PC-9 (cell line): ENCODE measurements around the gene COMMD4. TPM values are rescaled to one million over a fixed set of nuclear protein-coding genes. Genes with fewer than 3 reads are reported as not detected.
"Not testable (repeated sequence)": the region's sequence is repeated elsewhere in the genome, so short reads cannot be mapped to it uniquely, and the experiment has no call there.

Experiments
- BruUV-seq: library from RNA; stranded (reverse); fragments of 400-500 nt; replicated peaks from 2 replicates; lab custom pipeline; 2021; lab: Mats Ljungman, UMichigan
- CTCF ChIA-PET: fragments of 300-600 bp; sonication (Branson Sonifier 250); formaldehyde crosslinking; loops from one replicate; lab custom pipeline; 2022; ENCODE audit warnings: antibody characterized with exemption; lab: Charles Lee
- POLR2A ChIA-PET: fragments of 300-600 bp; sonication (Branson Sonifier 250); formaldehyde crosslinking; loops from one replicate; lab custom pipeline; 2022; ENCODE audit warnings: antibody characterized with exemption; ENCODE audit not compliant: unreplicated experiment; lab: Charles Lee
- DNase-seq, 2 experiments: peaks; one replicate each; pipeline versions ENCODE4 v3.0.0 to v3.0.0-alpha.2; 2015 to 2022; ENCODE audit warnings: mixed read lengths in 1 of 2
- H2AFZ ChIP-seq: fragments of 200-600 bp; sonication (generic); 2 replicates; pipeline ENCODE4 v1.8.1; 2017; ENCODE audit warnings: antibody characterized with exemption
- H3F3A ChIP-seq: fragments of 200-600 bp; sonication (generic); 2 replicates; pipeline ENCODE4 v1.8.1; 2017; ENCODE audit warnings: antibody characterized with exemption, mild to moderate bottlenecking, low read depth; ENCODE audit not compliant: insufficient read depth
- H3K27ac ChIP-seq: fragments of 200-600 bp; sonication (generic); 2 replicates; pipeline ENCODE4 v1.6.1; 2016; ENCODE audit warnings: mixed run types
- H3K27me3 ChIP-seq: fragments of 200-600 bp; sonication (generic); 2 replicates; pipeline ENCODE4 v1.6.1; 2016; ENCODE audit warnings: low read depth, mixed run types; ENCODE audit not compliant: insufficient read depth
- H3K36me3 ChIP-seq: fragments of 200-600 bp; sonication (generic); 2 replicates; pipeline ENCODE4 v1.6.1; 2016; ENCODE audit warnings: low read depth, mixed run types
- H3K4me1 ChIP-seq: fragments of 200-600 bp; sonication (generic); replicated peaks from 2 replicates; pipeline ENCODE4 v1.6.1; 2016; ENCODE audit warnings: mixed run types; ENCODE audit not compliant: insufficient read depth
- H3K4me2 ChIP-seq: fragments of 200-600 bp; sonication (generic); 2 replicates; pipeline ENCODE4 v1.6.1; 2017; ENCODE audit warnings: mixed run types
- H3K4me3 ChIP-seq: fragments of 200-600 bp; sonication (generic); 2 replicates; pipeline ENCODE4 v1.6.1; 2016; ENCODE audit warnings: mixed run types
- H3K79me2 ChIP-seq: fragments of 200-600 bp; sonication (generic); 2 replicates; pipeline ENCODE4 v1.6.1; 2017; ENCODE audit warnings: low read depth, mixed run types
- H3K9me2 ChIP-seq: fragments of 200-600 bp; sonication (generic); 2 replicates; pipeline ENCODE4 v1.8.1; 2017; ENCODE audit warnings: mild to moderate bottlenecking; ENCODE audit not compliant: insufficient read depth
- H3K9me3 ChIP-seq: fragments of 200-600 bp; sonication (generic); 2 replicates; pipeline ENCODE4 v1.8.1; 2016; ENCODE audit warnings: low read depth; ENCODE audit not compliant: insufficient read depth
- H4K20me1 ChIP-seq: fragments of 200-600 bp; sonication (generic); 2 replicates; pipeline ENCODE4 v1.8.1; 2017; ENCODE audit not compliant: insufficient read depth
- CTCF ChIP-seq: fragments of 200-600 bp; sonication (generic); conservative IDR thresholded peaks from 2 replicates; pipeline ENCODE4 v1.6.1; 2017; ENCODE audit warnings: mixed run types, antibody characterized with exemption, mild to moderate bottlenecking, moderate library complexity
- EZH2 ChIP-seq: fragments of 200-600 bp; sonication (generic); IDR thresholded peaks from 2 replicates; pipeline ENCODE4 v1.8.0; 2017; ENCODE audit warnings: antibody characterized with exemption, low read depth
- intact Hi-C: fragments of 100-400 bp; cut with micrococcal nuclease; formaldehyde crosslinking; loops from one replicate; pipeline ENCODE4 v1.10.0; 2022; ENCODE audit not compliant: unreplicated experiment
- total RNA-seq: library from RNA; stranded (reverse); gene quantifications from 2 replicates; pipeline ENCODE4 v1.2.3, GENCODE V29; 2021

Gene COMMD4
- total RNA-seq, 1 experiment from 2014 or later: 132 TPM

GRCh38 chr15:75302318-75302717 is 33.5 kb upstream of the COMMD4 start:
- Histone ChIP-seq H3F3A (no peaks in the 10 kb centered on the region), H3K79me2 (no peaks in the 10 kb centered on the region), H3K4me2 (no peak overlapping the region), H3K36me3 (no peaks in the 10 kb centered on the region), H3K9me2 (no peaks in the 10 kb centered on the region), H2AFZ (no peak overlapping the region), H4K20me1 (no peaks in the 10 kb centered on the region), H3K4me3 (no peak overlapping the region), H3K9me3 (no peaks in the 10 kb centered on the region), H3K4me1 (no peaks in the 10 kb centered on the region), H3K27me3 (peaks cover 6% of the 10 kb centered on the region), H3K27ac (no peak overlapping the region)
- no peak for TF ChIP-seq CTCF
- no peak for TF ChIP-seq EZH2
- intact Hi-C loops: no loop called here
- DNase-seq: no peak
- BruUV-seq: no TSS peak
- ChIA-PET POLR2A (no interaction called here), CTCF (no interaction called here)

- H3K27me3 ChIP-seq, H3K79me2 ChIP-seq, H3K27ac ChIP-seq, H3K9me2 ChIP-seq, BruUV-seq, H3K4me2 ChIP-seq, CTCF ChIA-PET, POLR2A ChIA-PET, H3K36me3 ChIP-seq, DNase-seq, H2AFZ ChIP-seq, H4K20me1 ChIP-seq, H3K4me3 ChIP-seq, H3K4me1 ChIP-seq, intact Hi-C loops, H3K9me3 ChIP-seq, H3F3A ChIP-seq: not testable (repeated sequence)
Observed at GRCh38 chr15:75302753-75303152, 33.1 kb upstream of the COMMD4 start.

GRCh38 chr15:75306188-75306587 is 29.7 kb upstream of the COMMD4 start:
- H3K9me3 ChIP-seq: no peaks in the 10 kb centered on the region
- ChIA-PET CTCF (interaction anchor here (0.6 kb wide), 1 partner anchor 773 kb away, joined by 4 read pairs; no protein-coding TSS in a partner anchor), POLR2A (no interaction called here)
- no peak for DNase-seq
- H3K27me3 ChIP-seq: peaks cover 6% of the 10 kb centered on the region
- TF ChIP-seq EZH2 (no peak), CTCF (no peak)
- no peak overlapping the region for H3K27ac ChIP-seq
- no peak overlapping the region for H2AFZ ChIP-seq
- H3K79me2 ChIP-seq: no peaks in the 10 kb centered on the region
- BruUV-seq: no TSS peak
- no peaks in the 10 kb centered on the region for H3F3A ChIP-seq
- intact Hi-C loops: no loop called here
- H3K9me2 ChIP-seq: no peaks in the 10 kb centered on the region; the same call in 1 of the 2 replicates
- no peak overlapping the region for H3K4me2 ChIP-seq
- no peak overlapping the region for H3K4me3 ChIP-seq
- no peaks in the 10 kb centered on the region for H3K36me3 ChIP-seq
- no peaks in the 10 kb centered on the region for H4K20me1 ChIP-seq
- H3K4me1 ChIP-seq: 0 out of 2 replicates have a peak, but pooled peaks cover 4% of the 10 kb centered on the region
